Measurements from ENCODE around the gene ARPIN.

- TF ChIP-seq CTCF (IDR thresholded peaks at IDR 0.05) (no peak), POLR2A (IDR thresholded peaks at IDR 0.05) (no peak)
These were observed 4.8 kb upstream of the ARPIN start for GRCh38 chr15:89917442-89918101.

All from thyroid gland (tissue), 4 donors.